NCI-H1105 treated with DMSO at 0.1 percent for 48 hours (cell line): ENCODE results near the gene ESRRB.
"Not testable (repeated sequence)": the region's sequence is repeated elsewhere in the genome, so short reads cannot be mapped to it uniquely, and the experiment has no call there.

Experiments used
- DNase-seq: peaks from one replicate; lab custom pipeline; 2025; lab: John Stamatoyannopoulos, UW

ESRRB gene

GRCh38 chr14:76497550-76498462, 121.9 kb downstream of the ESRRB start:
- no peak for DNase-seq

GRCh38 chr14:76498463-76498935, 122.6 kb downstream of the ESRRB start:
- DNase-seq = no peak

GRCh38 chr14:76498976-76499375, 123.0 kb downstream of the ESRRB start:
- no peak for DNase-seq

- DNase-seq = no peak
Observed at GRCh38 chr14:76499399-76499798, 123.5 kb downstream of the ESRRB start.

- no peak for DNase-seq
Observed at GRCh38 chr14:76500011-76500410, 124.1 kb downstream of the ESRRB start.

- no peak for DNase-seq
Observed at GRCh38 chr14:76500480-76500879, 124.5 kb downstream of the ESRRB start.

GRCh38 chr14:76501156-76501720, 125.3 kb downstream of the ESRRB start:
- DNase-seq = no peak

- DNase-seq = no peak
Observed at GRCh38 chr14:76502219-76502618, 126.3 kb downstream of the ESRRB start.

- no peak for DNase-seq
Observed at GRCh38 chr14:76502638-76503037, 126.7 kb downstream of the ESRRB start.

GRCh38 chr14:76509311-76509710, 133.4 kb downstream of the ESRRB start:
- no peak for DNase-seq

GRCh38 chr14:76510181-76510580, 134.2 kb downstream of the ESRRB start:
- DNase-seq = no peak

- DNase-seq = no peak
Observed at GRCh38 chr14:76514213-76514998, 138.5 kb downstream of the ESRRB start.

GRCh38 chr14:76516884-76517283, 140.9 kb downstream of the ESRRB start:
- peak; percentile 79 for DNase-seq

- no peak for DNase-seq
Observed at GRCh38 chr14:76518366-76518765, 142.4 kb downstream of the ESRRB start.

- DNase-seq = no peak
Observed at GRCh38 chr14:76525106-76525821, 149.3 kb downstream of the ESRRB start.

- no peak for DNase-seq
Observed at GRCh38 chr14:76531085-76531484, 155.1 kb downstream of the ESRRB start.

- peak; percentile 41 for DNase-seq
Observed at GRCh38 chr14:76531821-76532318, 155.9 kb downstream of the ESRRB start.

- not testable (repeated sequence) for DNase-seq
Observed at GRCh38 chr14:76536636-76537035, 160.7 kb downstream of the ESRRB start.

GRCh38 chr14:76537906-76538647, 162.1 kb downstream of the ESRRB start:
- DNase-seq = peak; percentile 48

GRCh38 chr14:76538648-76539008, 162.7 kb downstream of the ESRRB start:
- DNase-seq = no peak

- DNase-seq = no peak
Observed at GRCh38 chr14:76539130-76539529, 163.2 kb downstream of the ESRRB start.
